Measurements from ENCODE around the gene GRK7.
"Not testable (repeated sequence)": the region's sequence is repeated elsewhere in the genome, so short reads cannot be mapped to it uniquely, and the experiment has no call there.

Gene GRK7

GRCh38 chr3:141796081-141796888 lies 33.1 kb downstream of the GRK7 start:
- DNase-seq: peak; percentile 59

GRCh38 chr3:141796889-141797781 lies 33.9 kb downstream of the GRK7 start:
- DNase-seq: peak; percentile 78

DNA sequence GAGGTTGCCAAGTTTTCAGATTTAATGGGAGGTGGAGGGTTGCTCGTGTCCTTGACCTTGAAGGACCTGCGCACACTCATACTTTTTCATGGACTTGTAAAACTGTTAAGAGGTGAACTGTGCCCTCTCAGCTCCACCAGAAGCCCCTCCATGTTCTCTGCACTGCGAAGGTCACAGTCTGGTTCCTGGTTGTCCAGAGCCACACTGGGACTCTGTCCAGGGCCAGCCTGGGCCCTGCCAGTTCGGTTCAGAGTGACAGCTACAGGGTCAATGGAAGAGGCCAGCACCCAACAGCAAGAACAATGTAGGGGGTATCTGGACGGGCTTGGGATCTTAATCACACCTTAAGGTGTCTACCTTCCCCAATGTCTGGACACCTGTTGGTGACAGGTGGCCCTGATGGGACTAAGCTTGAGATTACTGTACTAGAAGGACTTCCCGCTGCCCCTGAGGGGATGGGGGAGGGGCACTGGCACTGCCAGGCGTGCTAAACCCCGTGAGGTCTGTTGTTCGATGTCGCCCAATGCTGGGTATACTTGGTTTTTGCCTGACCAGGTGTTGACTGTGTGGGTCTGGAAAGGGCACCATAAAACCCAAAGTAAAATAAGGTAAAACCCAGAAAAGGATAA lies 34.7 kb downstream of the GRK7 start:
- DNase-seq: peak; percentile 24

GRCh38 chr3:141798448-141798845 lies 35.2 kb downstream of the GRK7 start:
- peak; percentile 51 for DNase-seq

DNA sequence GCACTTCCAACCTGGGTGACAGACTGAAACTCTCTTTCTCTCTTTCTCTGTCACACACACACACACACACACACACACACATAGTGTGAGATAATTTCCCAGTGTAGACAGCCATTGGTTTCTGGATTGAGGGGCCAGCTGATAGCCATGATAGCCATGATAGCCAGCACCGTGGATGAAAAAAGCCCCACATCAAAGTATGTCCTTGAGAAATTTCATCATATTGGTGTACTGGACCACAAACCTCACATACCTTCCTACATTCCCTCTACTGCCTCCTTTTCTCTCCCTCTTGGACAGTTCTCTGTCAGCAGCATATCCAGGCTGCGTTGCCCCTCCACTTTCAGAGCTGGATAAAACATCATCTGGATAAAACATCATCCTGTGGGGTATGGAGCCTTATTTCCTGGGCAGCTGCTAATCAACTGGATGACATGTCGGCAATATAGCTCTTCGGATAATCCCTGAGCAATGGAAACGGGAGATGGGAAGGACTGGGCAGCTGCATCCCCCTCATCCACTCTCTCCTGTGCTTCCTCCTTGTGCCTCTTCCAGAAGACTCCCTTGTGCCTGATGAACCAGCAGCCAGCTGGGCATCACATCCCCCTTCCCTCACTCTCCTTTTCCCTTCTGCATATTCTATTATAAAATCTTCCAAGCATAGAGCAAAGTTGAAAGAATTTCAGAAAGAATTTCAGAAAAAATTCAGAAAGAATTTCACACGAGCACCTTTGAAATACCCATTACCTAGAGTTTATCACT lies 39.3 kb downstream of the GRK7 start:
- no peak for DNase-seq

DNA sequence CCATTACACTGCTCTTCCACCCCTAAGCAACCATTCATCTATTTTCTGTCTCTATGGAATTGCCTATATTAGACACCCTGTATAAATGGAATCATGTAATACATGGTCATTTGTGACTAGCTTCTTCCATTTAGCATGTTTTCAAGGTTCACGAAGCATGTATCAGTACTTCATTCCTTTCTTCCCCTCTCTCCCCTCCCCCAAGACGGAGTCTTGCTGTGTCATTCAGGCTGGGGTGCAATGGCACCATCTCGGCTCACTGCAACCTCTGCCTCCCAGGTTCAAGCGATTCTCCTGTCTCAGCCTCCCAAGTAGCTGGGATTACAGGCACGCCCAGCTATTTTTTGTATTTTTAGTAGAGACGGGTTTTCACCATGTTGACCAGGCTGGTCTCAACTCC lies 40.3 kb downstream of the GRK7 start:
- not testable (repeated sequence) for DNase-seq

GRCh38 chr3:141804447-141804777 lies 41.2 kb downstream of the GRK7 start:
- no peak for DNase-seq

GRCh38 chr3:141804778-141805639 lies 41.8 kb downstream of the GRK7 start:
- DNase-seq: peak; percentile 23

DNA sequence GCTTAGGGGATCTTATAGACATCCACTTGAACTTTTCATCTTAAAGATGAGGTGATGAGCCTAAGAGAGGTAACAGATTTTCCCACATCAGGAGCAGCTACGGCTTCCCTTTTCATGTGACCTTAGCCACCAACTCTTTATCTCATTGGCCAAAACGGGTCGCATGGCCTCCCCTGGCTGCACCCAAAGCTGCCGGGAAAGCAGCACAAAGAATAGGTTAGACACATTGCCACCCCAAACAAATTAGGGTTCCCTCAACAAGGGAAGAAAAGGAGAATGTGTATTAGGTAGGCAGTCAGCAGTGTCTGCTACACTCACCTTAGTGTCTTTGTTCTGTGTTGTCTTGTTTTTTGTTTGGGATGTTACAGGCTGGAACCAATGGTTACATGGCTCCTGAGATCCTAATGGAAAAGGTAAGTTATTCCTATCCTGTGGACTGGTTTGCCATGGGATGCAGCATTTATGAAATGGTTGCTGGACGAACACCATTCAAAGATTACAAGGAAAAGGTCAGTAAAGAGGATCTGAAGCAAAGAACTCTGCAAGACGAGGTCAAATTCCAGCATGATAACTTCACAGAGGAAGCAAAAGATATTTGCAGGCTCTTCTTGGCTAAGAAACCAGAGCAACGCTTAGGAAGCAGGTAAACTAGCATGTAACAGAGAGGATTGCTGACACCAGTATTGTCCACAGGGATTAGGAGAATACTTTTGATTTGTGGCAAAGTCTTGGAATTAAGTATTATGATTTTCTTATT lies 44.2 kb downstream of the GRK7 start:
- DNase-seq: no peak

GRCh38 chr3:141808586-141808985 lies 45.4 kb downstream of the GRK7 start:
- no peak for DNase-seq

DNA sequence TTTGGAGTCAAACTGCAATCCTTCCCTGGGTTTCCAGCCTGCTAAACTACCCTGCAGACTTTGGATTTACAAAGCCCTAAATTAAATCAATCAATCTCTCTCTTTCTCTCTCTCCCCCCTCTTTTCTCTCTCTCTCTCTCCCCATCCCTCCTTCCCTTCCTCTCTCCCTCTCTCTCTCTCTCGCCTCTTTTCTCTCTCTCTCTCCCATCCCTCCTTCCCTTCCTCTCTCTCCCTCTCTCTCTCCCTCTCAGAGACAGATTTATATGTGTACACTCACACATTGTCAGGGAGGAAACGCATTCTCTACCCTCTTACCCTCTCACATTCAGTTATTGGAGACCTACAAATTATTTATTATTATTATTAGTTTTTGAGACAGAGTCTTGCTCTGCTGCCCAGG lies 47.0 kb downstream of the GRK7 start:
- no peak for DNase-seq

GRCh38 chr3:141811348-141811747 lies 48.1 kb downstream of the GRK7 start:
- DNase-seq: no peak

- no peak for DNase-seq
Observed at GRCh38 chr3:141812084-141812483, 48.9 kb downstream of the GRK7 start.

- DNase-seq: no peak
Observed at GRCh38 chr3:141812586-141812985, 49.4 kb downstream of the GRK7 start.
